ENCODE results near the gene CTXND1.

DNA sequence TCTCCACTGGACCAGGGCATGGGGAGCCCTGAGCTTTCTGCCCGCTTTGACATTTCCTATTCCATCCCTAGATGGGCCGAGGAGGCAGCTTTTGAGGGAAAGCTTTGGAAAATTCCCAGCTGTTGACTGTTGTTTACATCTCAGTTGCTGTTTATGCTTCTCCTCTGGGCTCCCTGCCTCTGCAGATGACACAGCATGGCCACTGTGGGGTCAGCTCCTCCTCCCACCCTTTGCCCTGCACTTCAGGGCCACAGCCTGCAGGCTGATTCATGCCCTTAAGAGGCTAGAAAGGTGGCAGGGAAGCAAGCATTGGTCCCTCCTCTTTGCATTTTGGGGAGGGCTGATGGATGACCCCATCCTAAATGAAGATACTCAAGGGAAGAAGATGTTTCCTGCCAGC is 8.5 kb upstream of the CTXND1 start:
- TF ChIP-seq, protein P1, sequence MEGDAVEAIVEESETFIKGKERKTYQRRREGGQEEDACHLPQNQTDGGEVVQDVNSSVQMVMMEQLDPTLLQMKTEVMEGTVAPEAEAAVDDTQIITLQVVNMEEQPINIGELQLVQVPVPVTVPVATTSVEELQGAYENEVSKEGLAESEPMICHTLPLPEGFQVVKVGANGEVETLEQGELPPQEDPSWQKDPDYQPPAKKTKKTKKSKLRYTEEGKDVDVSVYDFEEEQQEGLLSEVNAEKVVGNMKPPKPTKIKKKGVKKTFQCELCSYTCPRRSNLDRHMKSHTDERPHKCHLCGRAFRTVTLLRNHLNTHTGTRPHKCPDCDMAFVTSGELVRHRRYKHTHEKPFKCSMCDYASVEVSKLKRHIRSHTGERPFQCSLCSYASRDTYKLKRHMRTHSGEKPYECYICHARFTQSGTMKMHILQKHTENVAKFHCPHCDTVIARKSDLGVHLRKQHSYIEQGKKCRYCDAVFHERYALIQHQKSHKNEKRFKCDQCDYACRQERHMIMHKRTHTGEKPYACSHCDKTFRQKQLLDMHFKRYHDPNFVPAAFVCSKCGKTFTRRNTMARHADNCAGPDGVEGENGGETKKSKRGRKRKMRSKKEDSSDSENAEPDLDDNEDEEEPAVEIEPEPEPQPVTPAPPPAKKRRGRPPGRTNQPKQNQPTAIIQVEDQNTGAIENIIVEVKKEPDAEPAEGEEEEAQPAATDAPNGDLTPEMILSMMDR (IDR thresholded peaks at IDR 0.05), result peak in 1 of 4 donors; percentile 5
- no peak for TF ChIP-seq POLR2A (IDR thresholded peaks at IDR 0.05)

All from right lobe of liver (tissue), 4 donors.